Duodenal mucosa (tissue), 2 donors: ENCODE data around the gene ZNF837.
A peak's percentile ranks its signal among the peaks of the same experiment; 100 is the strongest.
"Not testable (repeated sequence)": the region's sequence is repeated elsewhere in the genome, so short reads cannot be mapped to it uniquely, and the experiment has no call there.

ENCODE experiments used
- H3K27ac ChIP-seq: one replicate; pipeline ENCODE4 v1.7.0; 2013; ENCODE audit warnings: low read depth, low read length
- H3K27me3 ChIP-seq, 2 donors: one replicate each; pipeline ENCODE4 v1.7.0; 2013; ENCODE audit warnings: low read length in 2 of 2, control low read depth in 1 of 2; ENCODE audit not compliant: insufficient read depth in 2 of 2, control insufficient read depth in 1 of 2
- H3K36me3 ChIP-seq, 2 donors: one replicate each; pipeline ENCODE4 v1.7.0; 2013; ENCODE audit warnings: low read length in 2 of 2, control low read depth in 1 of 2; ENCODE audit not compliant: insufficient read depth in 2 of 2, control insufficient read depth in 1 of 2
- H3K4me1 ChIP-seq, 2 donors: one replicate each; pipeline ENCODE4 v1.7.0; 2013; ENCODE audit warnings: low read length in 2 of 2, control low read depth in 1 of 2; ENCODE audit not compliant: insufficient read depth in 2 of 2, control insufficient read depth in 1 of 2
- H3K4me3 ChIP-seq, 2 donors: one replicate each; pipeline ENCODE4 v1.7.0; 2013; ENCODE audit warnings: low read length in 2 of 2, low read depth in 1 of 2
- H3K9ac ChIP-seq, 2 donors: one replicate each; pipeline ENCODE4 v1.7.0; 2013; ENCODE audit warnings: low read length in 2 of 2, low read depth in 1 of 2
- H3K9me3 ChIP-seq, 2 donors: one replicate each; pipeline ENCODE4 v1.7.0; 2013; ENCODE audit warnings: low read length in 2 of 2, control low read depth in 1 of 2; ENCODE audit not compliant: control insufficient read depth in 1 of 2

Gene ZNF837

DNA sequence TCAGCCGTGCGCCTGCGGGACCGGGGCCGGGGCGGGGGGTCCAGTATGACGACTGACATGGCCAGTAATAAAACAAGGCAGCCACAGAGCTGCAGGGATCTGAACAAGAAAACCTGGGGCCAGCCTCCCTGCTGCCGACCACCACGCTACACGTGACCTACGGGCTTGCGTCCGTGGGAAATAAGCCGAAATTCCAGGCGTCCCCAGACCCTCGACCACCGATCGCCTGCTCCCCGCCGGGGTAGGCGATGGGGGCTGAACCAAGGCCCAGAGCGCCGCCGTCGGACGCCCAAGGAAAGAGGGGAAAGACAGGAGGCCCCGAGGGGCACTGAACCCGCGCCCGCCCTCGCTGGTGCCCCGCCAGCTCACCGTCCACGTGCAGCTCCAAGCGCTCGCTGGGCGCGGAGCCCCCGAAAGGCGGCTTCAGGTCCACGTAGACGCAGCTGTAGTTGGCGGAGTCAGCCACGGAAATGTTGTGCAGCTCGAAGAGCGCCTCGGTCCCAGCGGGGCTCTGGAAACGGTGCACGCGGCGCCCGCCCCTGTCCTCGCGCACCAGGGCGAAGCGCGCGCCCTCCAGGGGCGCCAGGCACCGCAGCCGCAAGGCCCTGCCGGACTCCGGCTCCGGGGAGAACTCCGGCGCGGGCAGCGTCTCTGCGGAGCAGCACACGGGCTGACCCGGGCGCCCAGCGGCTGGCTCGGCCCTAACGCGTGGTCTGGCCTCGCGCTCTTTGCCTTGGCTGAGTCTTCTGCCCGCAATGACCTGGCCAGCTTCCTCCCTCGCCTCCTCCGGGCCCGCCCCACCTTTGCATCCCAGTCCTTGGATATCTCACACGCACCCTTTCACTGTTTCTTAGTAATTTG lies 30.6 kb downstream of the ZNF837 start:
- H3K4me1 ChIP-seq, result no peaks in the 10 kb centered on the region
- no peak overlapping the region for H3K9ac ChIP-seq
- no peaks in the 10 kb centered on the region for H3K36me3 ChIP-seq
- no peak overlapping the region for H3K27ac ChIP-seq
- H3K27me3 ChIP-seq, result peaks cover 0 to 3% of the 10 kb centered on the region in 2 donors
- peak overlapping the region in 1 of 2 donors; percentile 16 for H3K4me3 ChIP-seq
- H3K9me3 ChIP-seq, result no peaks in the 10 kb centered on the region

DNA sequence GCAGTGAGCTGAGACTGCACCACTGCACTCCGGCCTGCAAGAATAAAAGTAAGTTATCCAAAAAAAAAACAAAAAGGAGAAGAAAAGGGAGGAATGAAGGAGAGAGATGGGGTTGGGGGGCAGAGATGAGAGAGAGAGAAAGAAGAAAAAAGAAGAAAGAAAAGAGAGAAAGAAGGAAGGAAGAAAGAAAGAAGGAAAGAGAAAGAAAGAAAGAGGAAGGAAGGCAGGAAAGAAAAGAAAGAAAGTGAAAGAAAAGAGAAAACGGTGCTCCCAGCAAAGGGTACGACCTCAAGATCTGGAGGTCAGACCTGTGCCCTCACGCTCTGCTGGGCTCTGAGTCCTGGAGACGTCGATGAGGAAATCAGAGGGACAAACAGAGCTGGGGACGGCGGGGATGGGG lies 31.2 kb downstream of the ZNF837 start:
- H3K36me3 ChIP-seq, result no peaks in the 10 kb centered on the region
- no peaks in the 10 kb centered on the region for H3K4me1 ChIP-seq
- H3K9me3 ChIP-seq, result no peaks in the 10 kb centered on the region
- no peak overlapping the region for H3K9ac ChIP-seq
- H3K4me3 ChIP-seq, result no peak overlapping the region
- H3K27ac ChIP-seq, result no peak overlapping the region
- peaks cover 0 to 3% of the 10 kb centered on the region in 2 donors for H3K27me3 ChIP-seq

DNA sequence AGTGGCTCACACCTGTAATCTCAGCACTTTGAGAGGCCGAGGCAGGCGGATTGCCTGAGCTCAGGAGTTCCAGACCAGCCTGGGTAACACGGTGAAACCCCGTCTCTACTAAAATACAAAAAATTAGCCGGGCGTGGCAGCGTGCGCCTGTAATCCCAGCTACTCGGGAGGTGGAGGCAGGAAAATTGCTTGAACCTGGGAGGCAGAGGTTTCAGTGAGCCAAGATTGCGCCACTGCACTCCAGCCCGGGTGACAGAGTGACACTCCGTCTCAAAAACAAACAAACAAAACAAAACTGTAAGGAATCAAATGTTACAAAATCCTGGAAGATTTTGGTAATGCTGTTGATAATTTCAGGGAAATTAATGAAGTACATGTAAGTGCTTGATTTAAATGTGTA lies 32.8 kb downstream of the ZNF837 start:
- H3K4me1 ChIP-seq, H3K9me3 ChIP-seq, H3K27ac ChIP-seq, H3K36me3 ChIP-seq, H3K27me3 ChIP-seq: not testable (repeated sequence)
- Histone ChIP-seq H3K9ac (peak overlapping the region; percentile 43 to 47), H3K4me3 (peak overlapping the region; percentile 71 to 73)

DNA sequence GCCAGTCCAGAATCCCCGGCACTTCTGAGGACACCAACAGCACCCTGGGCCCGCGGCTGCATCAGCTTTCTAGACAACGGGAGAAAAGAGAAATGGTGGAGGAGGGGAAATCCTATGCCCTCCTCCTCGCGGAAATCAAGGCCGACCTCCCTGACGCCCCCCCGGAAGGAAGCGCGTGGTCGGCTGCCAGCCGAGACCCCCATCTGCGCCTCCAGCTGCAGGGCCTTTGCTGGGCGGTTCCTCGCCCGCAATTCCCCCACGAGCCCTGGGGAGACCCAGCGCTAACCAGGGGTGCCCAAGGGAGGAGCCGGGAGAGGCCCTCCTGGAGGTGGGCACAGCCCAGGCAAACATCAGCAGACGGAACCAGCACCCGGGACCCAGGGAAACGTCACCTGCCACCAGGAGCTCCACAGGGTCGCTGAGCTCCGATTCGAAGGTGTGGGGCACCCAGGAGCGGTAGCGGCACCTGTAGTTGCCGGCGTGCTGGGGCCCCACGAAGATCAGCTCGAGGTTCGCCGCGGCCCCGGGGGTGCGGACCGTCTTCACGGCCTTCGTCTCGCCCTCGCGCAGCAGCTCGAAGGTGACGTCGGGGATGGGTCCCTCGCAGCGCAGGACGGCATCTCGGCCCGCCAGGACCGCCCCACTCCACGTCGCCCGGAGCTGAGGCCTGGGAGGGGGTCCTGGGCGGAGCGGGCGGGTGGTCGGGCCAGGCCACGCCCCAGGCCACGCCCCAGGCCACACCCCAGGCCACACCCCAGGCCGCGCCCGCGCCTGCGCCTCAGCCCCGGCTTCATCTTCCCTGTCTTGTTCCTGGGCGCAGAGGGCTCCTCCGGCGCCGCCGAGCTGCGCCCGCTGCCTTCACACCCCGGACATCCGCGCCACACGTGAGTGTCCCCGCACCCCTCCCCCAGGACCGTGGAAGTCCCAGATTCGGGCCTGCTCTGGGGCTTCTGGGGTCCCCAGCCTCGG lies 33.6 kb downstream of the ZNF837 start:
- no peaks in the 10 kb centered on the region for H3K36me3 ChIP-seq
- H3K9ac ChIP-seq, result peak overlapping the region; percentile 43 to 57
- H3K4me3 ChIP-seq, result peak overlapping the region; percentile 73
- H3K9me3 ChIP-seq, result no peaks in the 10 kb centered on the region
- H3K27ac ChIP-seq, result peak overlapping the region; percentile 50
- H3K4me1 ChIP-seq, result no peaks in the 10 kb centered on the region
- peaks cover 0 to 3% of the 10 kb centered on the region in 2 donors for H3K27me3 ChIP-seq

DNA sequence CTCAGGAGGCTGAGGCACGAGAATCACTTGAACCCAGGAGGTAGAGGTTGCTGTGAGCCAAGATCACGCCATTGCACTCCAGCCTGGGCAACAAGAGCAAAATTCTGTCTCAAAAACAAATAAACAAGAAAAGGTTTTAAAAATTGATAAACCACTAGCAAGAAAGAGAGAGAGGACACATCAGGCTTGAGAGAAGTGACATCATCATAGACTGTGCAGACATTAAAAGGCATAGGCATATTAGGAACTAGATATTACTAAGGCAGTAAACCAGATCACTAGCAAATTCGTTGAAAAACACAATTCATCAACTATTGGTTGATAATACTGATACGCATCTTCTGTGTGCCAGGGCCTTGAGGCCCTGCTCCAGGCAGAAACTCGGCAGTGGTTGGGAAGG lies 35.3 kb downstream of the ZNF837 start:
- Histone ChIP-seq H3K27ac (no peak overlapping the region), H3K36me3 (peaks cover 0 to 13% of the 10 kb centered on the region in 2 donors), H3K4me3 (no peak overlapping the region), H3K9ac (no peak overlapping the region), H3K27me3 (peaks cover 0 to 3% of the 10 kb centered on the region in 2 donors), H3K9me3 (no peaks in the 10 kb centered on the region), H3K4me1 (no peaks in the 10 kb centered on the region)

DNA sequence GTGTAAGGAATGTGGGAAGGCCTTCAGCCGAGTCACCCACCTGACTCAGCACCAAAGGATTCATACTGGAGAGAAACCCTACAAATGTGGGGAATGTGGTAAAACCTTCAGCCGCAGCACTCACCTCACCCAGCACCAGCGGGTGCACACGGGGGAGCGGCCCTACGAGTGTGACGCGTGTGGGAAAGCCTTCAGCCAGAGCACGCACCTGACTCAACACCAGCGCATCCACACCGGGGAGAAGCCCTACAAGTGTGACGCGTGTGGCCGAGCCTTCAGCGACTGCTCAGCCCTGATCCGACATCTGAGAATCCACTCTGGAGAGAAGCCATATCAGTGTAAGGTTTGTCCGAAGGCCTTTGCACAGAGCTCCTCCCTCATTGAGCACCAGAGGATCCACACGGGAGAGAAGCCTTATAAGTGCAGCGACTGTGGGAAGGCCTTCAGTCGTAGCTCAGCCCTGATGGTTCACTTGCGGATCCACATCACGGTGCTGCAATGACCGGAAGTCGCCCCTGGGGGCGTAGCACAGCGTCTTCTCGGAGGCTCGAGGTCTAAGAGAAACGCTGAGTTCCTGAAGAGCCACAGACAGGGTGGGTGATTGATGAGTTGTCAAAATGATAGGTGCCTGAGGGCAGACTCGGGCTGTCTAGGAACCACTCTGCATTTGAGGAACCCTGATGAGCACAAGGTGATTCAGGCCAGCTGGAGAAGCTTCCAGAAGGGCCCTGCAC lies 41.8 kb downstream of the ZNF837 start:
- Histone ChIP-seq H3K27ac (no peak overlapping the region), H3K9me3 (peaks cover 0 to 6% of the 10 kb centered on the region in 2 donors), H3K9ac (no peak overlapping the region), H3K4me1 (no peaks in the 10 kb centered on the region), H3K4me3 (no peak overlapping the region), H3K27me3 (no peaks in the 10 kb centered on the region), H3K36me3 (peaks cover 8 to 50% of the 10 kb centered on the region in 2 donors)

DNA sequence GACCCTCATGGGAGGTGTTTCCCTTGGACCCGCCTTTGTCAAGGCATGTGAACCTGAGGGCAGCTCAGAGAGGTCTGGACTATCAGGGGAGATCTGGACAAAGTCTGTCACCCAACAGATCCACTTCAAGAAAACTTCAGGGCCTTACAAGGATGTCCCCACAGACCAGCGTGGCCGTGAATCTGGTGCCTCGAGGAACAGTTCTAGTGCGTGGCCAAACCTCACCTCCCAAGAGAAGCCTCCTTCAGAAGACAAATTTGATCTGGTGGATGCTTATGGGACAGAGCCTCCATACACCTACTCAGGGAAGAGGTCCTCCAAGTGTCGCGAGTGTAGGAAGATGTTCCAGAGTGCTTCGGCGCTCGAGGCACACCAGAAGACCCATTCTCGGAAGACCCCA lies 42.5 kb downstream of the ZNF837 start:
- Histone ChIP-seq H3K27me3 (no peaks in the 10 kb centered on the region), H3K36me3 (peaks cover 8 to 50% of the 10 kb centered on the region in 2 donors)

DNA sequence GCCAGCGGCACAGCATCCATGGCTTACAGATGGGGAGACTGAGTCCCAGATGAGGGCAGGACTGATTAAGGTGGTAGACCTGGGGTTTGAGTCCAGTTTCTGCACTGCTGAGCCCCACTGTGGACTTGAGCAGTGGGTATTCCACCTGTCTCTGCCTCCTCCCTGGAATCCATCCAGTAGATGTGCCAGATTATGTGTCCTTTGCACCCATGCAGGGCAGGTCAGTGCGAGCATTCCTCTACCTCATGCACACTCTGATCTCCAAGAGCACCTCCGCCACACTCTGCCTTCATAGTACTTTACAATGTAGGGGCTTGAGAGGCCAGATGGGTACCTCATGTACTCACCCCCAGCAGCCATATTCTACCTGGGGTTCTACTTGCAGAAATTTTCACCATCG lies 44.0 kb downstream of the ZNF837 start:
- Histone ChIP-seq H3K9ac (no peak overlapping the region), H3K4me1 (no peaks in the 10 kb centered on the region), H3K27me3 (no peaks in the 10 kb centered on the region), H3K4me3 (no peak overlapping the region), H3K36me3 (peaks cover 8 to 49% of the 10 kb centered on the region in 2 donors), H3K9me3 (peaks cover 0 to 6% of the 10 kb centered on the region in 2 donors), H3K27ac (no peak overlapping the region)

More for the DNA sequence above, 42.5 kb downstream of the ZNF837 start:
- H3K4me3 ChIP-seq, result no peak overlapping the region
- H3K4me1 ChIP-seq, result no peaks in the 10 kb centered on the region
- peaks cover 0 to 6% of the 10 kb centered on the region in 2 donors for H3K9me3 ChIP-seq
- H3K27ac ChIP-seq, result no peak overlapping the region
- no peak overlapping the region for H3K9ac ChIP-seq

DNA sequence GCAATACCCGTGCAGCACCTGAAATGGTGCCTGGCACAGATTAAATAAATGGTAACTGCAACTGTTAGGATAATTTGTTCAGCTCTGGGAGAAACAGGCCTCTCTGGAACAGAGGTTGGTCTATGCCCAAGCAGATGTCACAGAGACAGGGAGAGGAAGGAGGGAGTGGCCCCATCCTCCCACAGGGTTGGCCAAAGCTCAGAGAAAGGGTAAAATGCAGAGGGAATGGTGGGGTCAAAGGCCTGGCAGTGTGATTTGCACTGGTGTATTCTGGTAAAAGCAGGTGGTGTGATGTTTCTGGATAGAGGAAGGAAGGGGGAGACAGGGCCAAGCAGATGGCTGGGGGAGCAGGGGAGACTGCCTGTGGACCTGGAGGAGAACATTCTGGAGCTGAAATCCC lies 44.6 kb downstream of the ZNF837 start:
- H3K4me3 ChIP-seq, result no peak overlapping the region
- peaks cover 0 to 6% of the 10 kb centered on the region in 2 donors for H3K9me3 ChIP-seq
- H3K27me3 ChIP-seq, result no peaks in the 10 kb centered on the region
- H3K36me3 ChIP-seq, result peaks cover 8 to 43% of the 10 kb centered on the region in 2 donors
- H3K27ac ChIP-seq, result no peak overlapping the region
- H3K4me1 ChIP-seq, result no peaks in the 10 kb centered on the region
- H3K9ac ChIP-seq, result no peak overlapping the region
